Right lobe of liver (tissue), 6 donors: ENCODE measurements around the gene TMTC3. TPM values are rescaled to one million over a fixed set of nuclear protein-coding genes. Genes with fewer than 3 reads are reported as not detected.

Experiments
- ATAC-seq, 4 donors: fragments of 200-7000 bp; cut with Tn5 transposase; one replicate each; pipeline ENCODE4 v1.9.1; 2020; ENCODE audit warnings: mild to moderate bottlenecking in 4 of 4, moderate library complexity in 4 of 4
- DNase-seq, 3 donors: peaks; one replicate each; pipeline ENCODE4 v3.0.0-alpha.2; 2020
- H3K27ac ChIP-seq, 3 donors: fragments of 200-600 bp; one replicate each; pipeline ENCODE4 v1.8.0; 2022
- H3K27me3 ChIP-seq, 2 donors: fragments of 200-600 bp; one replicate each; pipeline ENCODE4 v1.8.0; 2022
- H3K36me3 ChIP-seq, 4 donors: fragments of 200-600 bp; sonication (generic) in 1 of 4; one replicate each; pipeline versions ENCODE4 v1.5.1 to v1.8.0; 2017 to 2022; ENCODE audit warnings: control low read depth in 1 of 4
- H3K4me1 ChIP-seq, 4 donors: fragments of 200-600 bp; sonication (generic) in 1 of 4; one replicate each; pipeline versions ENCODE4 v1.5.1 to v1.8.0; 2017 to 2022; ENCODE audit warnings: control low read depth in 1 of 4
- H3K4me3 ChIP-seq, 3 donors: fragments of 200-600 bp; one replicate each; pipeline ENCODE4 v1.8.0; 2022
- H3K9me3 ChIP-seq, 4 donors: fragments of 200-600 bp; sonication (generic) in 1 of 4; one replicate each; pipeline versions ENCODE4 v1.5.1 to v1.8.0; 2017 to 2022; ENCODE audit warnings: control low read depth in 1 of 4
- CTCF ChIP-seq, 4 donors: fragments of 200-600 bp in 3 of 4; fragments of 450-650 bp in 1 of 4; IDR thresholded peaks; one replicate each; pipeline versions ENCODE4 v1.5.1 to v1.8.0; 2016 to 2022; ENCODE audit warnings: antibody characterized with exemption in 4 of 4, mild to moderate bottlenecking in 2 of 4
- POLR2A ChIP-seq: fragments of 450-650 bp; IDR thresholded peaks from one replicate; pipeline ENCODE4 v1.6.1; 2017; ENCODE audit warnings: antibody characterized with exemption, mild to moderate bottlenecking
- WGBS: methylation state at CpG from one replicate; pipeline ENCODE4 v1.1.6; 2018; ENCODE audit warnings: low coverage, low lambda C conversion rate; ENCODE audit not compliant: insufficient coverage; ENCODE audit errors: missing lambda C conversion rate; 5-methylcytosine and 5-hydroxymethylcytosine counted together
- intact Hi-C, 2 donors: fragments of 100-400 bp; cut with DNase I; formaldehyde crosslinking; loops; one replicate each; pipeline versions ENCODE4 v1.11.2 to v1.14.1; 2022
- total RNA-seq, 6 experiments: library from RNA; depleted of rRNA in 2 of 6; stranded (reverse); fragments of >200 nt in 2 of 6; fragmentation: NEBNext Ultra II Directional in 3 of 6; extraction: Animal tissue kit (Norgen Biotek cat#: 25700) in 3 of 6; gene quantifications; one replicate each; pipeline versions ENCODE4 v1.1.0 to v1.2.4, GENCODE V29; 2016 to 2023
- donor health status: DM: no; HTN: yes; CAD: no.
- donor health status: DM: no; HTN: no; CAD: no.
- donor health status: DM: no; HTN: no; CAD: no.
- donor health status: DM: no; HTN: yes; CAD: no.
- donor health status: DM: no; HTN: yes; CAD: no.

Gene TMTC3
- total RNA-seq, 6 experiments from 2014 or later = 9.5 to 15.7 (median 12.8) TPM

GRCh38 chr12:88188180-88188579, 46.1 kb downstream of the TMTC3 start:
- H3K27ac ChIP-seq = no peak overlapping the region
- no peaks in the 10 kb centered on the region for H3K27me3 ChIP-seq
- ATAC-seq = no peak
- DNase-seq = no peak
- 90% methylated on average over 1 of the region's 1 CpG for WGBS
- H3K4me3 ChIP-seq = no peak overlapping the region
- no peaks in the 10 kb centered on the region for H3K9me3 ChIP-seq
- H3K4me1 ChIP-seq = no peaks in the 10 kb centered on the region
- H3K36me3 ChIP-seq = no peaks in the 10 kb centered on the region
- no peak for TF ChIP-seq CTCF (IDR thresholded peaks at IDR 0.05)
- no peak for TF ChIP-seq POLR2A
- intact Hi-C loops = no loop called here

GRCh38 chr12:88192426-88192825, 50.3 kb downstream of the TMTC3 start:
- 80% methylated on average over 2 of the region's 2 CpGs for WGBS

GRCh38 chr12:88194868-88195267, 52.8 kb downstream of the TMTC3 start:
- intact Hi-C loops = no loop called here
- Histone ChIP-seq H3K36me3 (peaks cover 0 to 5% (median 0%) of the 10 kb centered on the region in 4 donors), H3K4me1 (no peaks in the 10 kb centered on the region), H3K27ac (no peak overlapping the region), H3K27me3 (no peaks in the 10 kb centered on the region), H3K4me3 (no peak overlapping the region), H3K9me3 (no peaks in the 10 kb centered on the region)
- no peak for TF ChIP-seq CTCF (IDR thresholded peaks at IDR 0.05)
- no peak for TF ChIP-seq POLR2A
- DNase-seq (no peak), ATAC-seq (no peak)
- 93% methylated on average over 3 of the region's 3 CpGs for WGBS

More at GRCh38 chr12:88192426-88192825, 50.3 kb downstream of the TMTC3 start:
- Histone ChIP-seq H3K36me3 (peaks cover 0 to 5% (median 0%) of the 10 kb centered on the region in 4 donors), H3K9me3 (no peaks in the 10 kb centered on the region), H3K27me3 (no peaks in the 10 kb centered on the region), H3K4me3 (no peak overlapping the region), H3K4me1 (no peaks in the 10 kb centered on the region), H3K27ac (no peak overlapping the region)
- ATAC-seq (no peak), DNase-seq (no peak)
- intact Hi-C loops = no loop called here
- TF ChIP-seq CTCF (IDR thresholded peaks at IDR 0.05) = no peak
- TF ChIP-seq POLR2A = no peak

GRCh38 chr12:88200029-88200428, 57.9 kb downstream of the TMTC3 start:
- Histone ChIP-seq H3K4me3 (no peak overlapping the region), H3K27me3 (no peaks in the 10 kb centered on the region), H3K27ac (no peak overlapping the region), H3K36me3 (peaks cover 0 to 3% (median 0%) of the 10 kb centered on the region in 4 donors), H3K4me1 (no peaks in the 10 kb centered on the region), H3K9me3 (no peaks in the 10 kb centered on the region)
- TF ChIP-seq POLR2A (no peak), CTCF (IDR thresholded peaks at IDR 0.05) (no peak)
- WGBS = 55% methylated on average over 2 of the region's 2 CpGs
- intact Hi-C loops = no loop called here
- DNase-seq (no peak), ATAC-seq (peak; percentile 93 to 98 (median 96))

- Histone ChIP-seq H3K9me3 (no peaks in the 10 kb centered on the region), H3K36me3 (no peaks in the 10 kb centered on the region), H3K27me3 (no peaks in the 10 kb centered on the region), H3K27ac (no peak overlapping the region), H3K4me1 (no peaks in the 10 kb centered on the region), H3K4me3 (no peak overlapping the region)
- intact Hi-C loops = no loop called here
- TF ChIP-seq POLR2A = no peak
- no peak for TF ChIP-seq CTCF (IDR thresholded peaks at IDR 0.05)
- ATAC-seq (no peak), DNase-seq (no peak)
- WGBS = 63% methylated on average over 2 of the region's 2 CpGs
Observed at GRCh38 chr12:88202500-88202899, 60.4 kb downstream of the TMTC3 start.
